Measurements from ENCODE around the gene FHL1. TPM values are rescaled to one million over a fixed set of nuclear protein-coding genes. Genes with fewer than 3 reads are reported as not detected.

The FHL1 gene
- total RNA-seq, 1 donor from 2014 or later: 26.8 TPM

DNA sequence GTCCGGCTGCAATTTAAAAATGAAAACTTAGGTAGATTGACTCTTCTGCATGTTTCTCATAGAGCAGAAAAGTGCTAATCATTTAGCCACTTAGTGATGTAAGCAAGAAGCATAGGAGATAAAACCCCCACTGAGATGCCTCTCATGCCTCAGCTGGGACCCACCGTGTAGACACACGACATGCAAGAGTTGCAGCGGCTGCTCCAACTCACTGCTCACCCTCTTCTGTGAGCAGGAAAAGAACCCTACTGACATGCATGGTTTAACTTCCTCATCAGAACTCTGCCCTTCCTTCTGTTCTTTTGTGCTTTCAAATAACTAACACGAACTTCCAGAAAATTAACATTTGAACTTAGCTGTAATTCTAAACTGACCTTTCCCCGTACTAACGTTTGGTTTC, 62.9 kb downstream of the FHL1 start:
- DNase-seq (ENCODE audit: low spot score in 2 of 2, unreplicated experiment in 2 of 2): no peak
- Mint-ChIP-seq H3K27ac (no peak overlapping the region), H3K4me1 (peaks cover 6% of the 10 kb centered on the region), H3K9me3 (peaks cover 4% of the 10 kb centered on the region), H3K36me3 (peaks cover 6% of the 10 kb centered on the region), H3K27me3 (ENCODE audit: low read depth) (no peaks in the 10 kb centered on the region), H3K4me3 (no peak overlapping the region)
- TF ChIP-seq, protein P1, sequence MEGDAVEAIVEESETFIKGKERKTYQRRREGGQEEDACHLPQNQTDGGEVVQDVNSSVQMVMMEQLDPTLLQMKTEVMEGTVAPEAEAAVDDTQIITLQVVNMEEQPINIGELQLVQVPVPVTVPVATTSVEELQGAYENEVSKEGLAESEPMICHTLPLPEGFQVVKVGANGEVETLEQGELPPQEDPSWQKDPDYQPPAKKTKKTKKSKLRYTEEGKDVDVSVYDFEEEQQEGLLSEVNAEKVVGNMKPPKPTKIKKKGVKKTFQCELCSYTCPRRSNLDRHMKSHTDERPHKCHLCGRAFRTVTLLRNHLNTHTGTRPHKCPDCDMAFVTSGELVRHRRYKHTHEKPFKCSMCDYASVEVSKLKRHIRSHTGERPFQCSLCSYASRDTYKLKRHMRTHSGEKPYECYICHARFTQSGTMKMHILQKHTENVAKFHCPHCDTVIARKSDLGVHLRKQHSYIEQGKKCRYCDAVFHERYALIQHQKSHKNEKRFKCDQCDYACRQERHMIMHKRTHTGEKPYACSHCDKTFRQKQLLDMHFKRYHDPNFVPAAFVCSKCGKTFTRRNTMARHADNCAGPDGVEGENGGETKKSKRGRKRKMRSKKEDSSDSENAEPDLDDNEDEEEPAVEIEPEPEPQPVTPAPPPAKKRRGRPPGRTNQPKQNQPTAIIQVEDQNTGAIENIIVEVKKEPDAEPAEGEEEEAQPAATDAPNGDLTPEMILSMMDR (IDR thresholded peaks at IDR 0.05; ENCODE audit: unreplicated experiment): no peak

- Mint-ChIP-seq H3K9me3 (peaks cover 4% of the 10 kb centered on the region), H3K27ac (no peak overlapping the region), H3K4me1 (peaks cover 6% of the 10 kb centered on the region), H3K27me3 (ENCODE audit: low read depth) (no peaks in the 10 kb centered on the region), H3K36me3 (peaks cover 6% of the 10 kb centered on the region), H3K4me3 (no peak overlapping the region)
- TF ChIP-seq, protein P1 (IDR thresholded peaks at IDR 0.05; ENCODE audit: unreplicated experiment): no peak
- no peak for DNase-seq (ENCODE audit: low spot score in 2 of 2, unreplicated experiment in 2 of 2)
These were observed 63.5 kb downstream of the FHL1 start for GRCh38 chrX:136210806-136211205.

DNA sequence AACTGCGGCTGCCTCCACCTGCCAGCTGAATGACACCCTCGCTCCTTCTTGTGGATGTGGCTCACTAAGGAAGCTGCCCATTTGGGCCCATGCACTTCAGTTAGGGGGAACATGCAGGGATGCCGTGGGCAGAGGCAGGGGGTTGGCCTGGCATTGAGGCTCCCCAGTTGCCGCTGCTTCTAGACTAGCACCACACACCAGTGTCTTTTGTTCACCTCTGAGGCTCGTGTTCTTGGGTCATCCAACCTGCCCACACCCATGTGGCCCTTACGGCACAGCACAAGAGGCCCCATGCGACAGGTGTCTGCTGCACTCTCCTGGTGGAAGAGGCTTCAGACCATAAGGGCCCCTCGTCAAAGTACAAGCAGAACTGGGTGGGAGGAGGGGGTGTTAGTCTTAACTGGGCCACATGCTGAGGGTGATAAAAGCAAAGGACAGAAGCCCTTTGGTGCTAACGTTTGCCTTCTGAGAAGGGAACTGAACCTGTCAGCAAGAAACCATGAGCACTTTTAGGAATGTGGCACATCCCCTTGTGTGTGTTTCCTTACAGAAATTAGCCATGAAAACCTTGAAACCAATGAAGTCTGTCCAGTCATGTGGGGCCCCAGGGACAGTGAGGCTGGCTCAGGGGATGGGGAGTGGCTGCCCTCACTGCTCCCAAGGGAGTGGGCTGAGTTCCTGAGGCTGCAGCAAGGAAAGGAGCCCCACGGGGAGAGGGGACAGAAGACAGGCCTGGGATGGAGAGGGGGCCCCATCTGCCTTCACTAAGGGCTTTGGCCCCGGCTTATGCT, 64.6 kb downstream of the FHL1 start:
- Mint-ChIP-seq H3K27me3 (ENCODE audit: low read depth) (no peaks in the 10 kb centered on the region), H3K27ac (no peak overlapping the region), H3K9me3 (peaks cover 4% of the 10 kb centered on the region), H3K36me3 (peaks cover 6% of the 10 kb centered on the region), H3K4me3 (no peak overlapping the region), H3K4me1 (peaks cover 6% of the 10 kb centered on the region)
- TF ChIP-seq, protein P1 (IDR thresholded peaks at IDR 0.05; ENCODE audit: unreplicated experiment): no peak
- no peak for DNase-seq (ENCODE audit: low spot score in 2 of 2, unreplicated experiment in 2 of 2)

DNA sequence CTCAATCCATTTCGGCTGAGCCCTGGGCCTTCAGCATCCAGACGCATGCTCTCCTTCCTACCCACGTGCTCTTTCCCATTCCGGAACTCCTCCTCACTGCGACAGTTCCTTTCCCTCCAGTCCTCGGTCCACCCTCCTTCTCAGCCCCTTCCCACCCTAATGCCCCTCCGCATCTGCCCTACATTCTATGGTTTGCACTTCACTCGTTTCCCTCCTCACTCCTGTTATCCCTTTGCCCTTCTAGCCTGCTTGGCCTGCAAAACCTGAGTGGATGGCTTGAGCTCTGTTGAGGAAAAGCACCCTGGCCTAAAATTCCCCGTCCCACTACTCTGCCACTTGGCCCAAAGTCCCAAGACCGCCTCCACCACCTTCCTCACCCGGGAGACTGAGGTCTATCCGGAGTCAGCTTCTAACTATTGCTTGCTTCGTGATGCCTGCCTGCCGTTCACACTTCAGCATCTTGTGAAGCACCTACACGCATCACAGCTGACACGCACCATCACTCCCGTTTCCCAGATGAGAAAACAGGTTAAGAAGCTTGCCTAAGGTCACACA, 65.3 kb downstream of the FHL1 start:
- TF ChIP-seq, protein P1 (IDR thresholded peaks at IDR 0.05; ENCODE audit: unreplicated experiment): no peak
- H3K9me3 Mint-ChIP-seq: peaks cover 4% of the 10 kb centered on the region
- no peaks in the 10 kb centered on the region for H3K27me3 Mint-ChIP-seq (ENCODE audit: low read depth)
- H3K4me3 Mint-ChIP-seq: no peak overlapping the region
- H3K4me1 Mint-ChIP-seq: peaks cover 6% of the 10 kb centered on the region
- DNase-seq (ENCODE audit: low spot score in 2 of 2, unreplicated experiment in 2 of 2): no peak
- no peak overlapping the region for H3K27ac Mint-ChIP-seq
- peaks cover 6% of the 10 kb centered on the region for H3K36me3 Mint-ChIP-seq

DNA sequence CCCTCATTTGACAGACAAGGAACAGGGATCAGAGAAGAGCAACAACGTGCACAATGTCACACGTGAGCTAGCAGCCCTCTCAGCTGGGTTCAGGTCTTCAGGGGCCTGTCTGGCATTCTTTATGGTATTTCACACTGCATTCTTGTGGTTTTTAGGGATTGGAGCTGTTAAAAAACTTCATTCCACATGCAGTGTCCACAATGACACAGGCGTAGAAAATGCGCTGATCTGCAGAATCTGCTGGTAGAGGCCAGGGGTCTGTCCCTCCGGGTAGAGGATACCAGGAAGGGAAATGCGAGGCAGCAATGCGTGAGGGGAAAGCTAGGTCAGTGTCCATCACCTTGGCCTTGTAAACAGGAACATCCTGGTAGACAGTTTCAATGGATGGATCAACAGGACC, 67.2 kb downstream of the FHL1 start:
- no peak for DNase-seq (ENCODE audit: low spot score in 2 of 2, unreplicated experiment in 2 of 2)
- H3K27me3 Mint-ChIP-seq (ENCODE audit: low read depth): no peaks in the 10 kb centered on the region

More for the DNA sequence above, 67.2 kb downstream of the FHL1 start:
- Mint-ChIP-seq H3K4me1 (peaks cover 6% of the 10 kb centered on the region), H3K4me3 (no peak overlapping the region), H3K9me3 (peaks cover 4% of the 10 kb centered on the region), H3K36me3 (peaks cover 15% of the 10 kb centered on the region), H3K27ac (peak overlapping the region; percentile 54)
- TF ChIP-seq, protein P1 (IDR thresholded peaks at IDR 0.05; ENCODE audit: unreplicated experiment): no peak
